OCI-LY3 (cell line): ENCODE data around the gene CMTM1.

Experiments
- H2AFZ ChIP-seq: fragments of 200-600, 300-600 bp; shearing (Covaris generic); 2 replicates; pipeline ENCODE4 v1.6.0; 2014; ENCODE audit warnings: antibody characterized with exemption, low read depth, low read length
- H3K27ac ChIP-seq: fragments of 200-600, 300-600 bp; sonication (generic); 2 replicates; pipeline ENCODE4 v1.5.1; 2014; ENCODE audit warnings: mild to moderate bottlenecking, low read length, moderate library complexity, mixed read lengths
- H3K27me3 ChIP-seq: fragments of 200-600, 300-600 bp; sonication (generic); 2 replicates; pipeline ENCODE4 v1.6.1; 2014; ENCODE audit warnings: low read depth, low read length, mixed read lengths
- H3K36me3 ChIP-seq: fragments of 200-600, 300-600 bp; sonication (generic); replicated peaks from 2 replicates; pipeline ENCODE3; 2014; ENCODE audit warnings: low read depth, low read length, mixed read lengths
- H3K4me1 ChIP-seq: fragments of 300-600, 200-600 bp; sonication (generic); 2 replicates; pipeline ENCODE4 v1.6.1; 2014; ENCODE audit warnings: low read length, mixed read lengths
- H3K4me2 ChIP-seq: fragments of 200-600, 300-600 bp; sonication (generic); 2 replicates; pipeline ENCODE4 v1.6.1; 2014; ENCODE audit warnings: low read length, mixed read lengths
- H3K4me3 ChIP-seq: fragments of 300-600, 200-600 bp; sonication (generic); 2 replicates; pipeline ENCODE4 v1.5.1; 2014; ENCODE audit warnings: antibody characterized with exemption, mild to moderate bottlenecking, low read length, moderate library complexity
- H3K79me2 ChIP-seq: fragments of 300-600, 200-600 bp; shearing (Covaris generic); 2 replicates; pipeline ENCODE4 v1.6.1; 2014; ENCODE audit warnings: mild to moderate bottlenecking, low read length, mixed read lengths
- H3K9ac ChIP-seq: fragments of 300-600, 200-600 bp; shearing (Covaris generic); 2 replicates; pipeline ENCODE4 v1.6.0; 2014; ENCODE audit warnings: mild to moderate bottlenecking, low read length, moderate library complexity
- H3K9me3 ChIP-seq: fragments of 200-600, 300-600 bp; shearing (Covaris generic); 2 replicates; pipeline ENCODE4 v1.6.1; 2014; ENCODE audit warnings: low read length, mixed read lengths; ENCODE audit not compliant: insufficient read depth
- H4K20me1 ChIP-seq: fragments of 200-600, 300-600 bp; sonication (generic); 2 replicates; pipeline ENCODE4 v1.6.1; 2016; ENCODE audit warnings: low read length, mixed read lengths; ENCODE audit not compliant: insufficient read depth
- CTCF ChIP-seq: fragments of 200-600, 300-600 bp; sonication (generic); IDR thresholded peaks from 2 replicates; pipeline ENCODE4 v1.5.1; 2014; ENCODE audit warnings: antibody characterized with exemption, low read length, low read depth
- EZH2phosphoT487 ChIP-seq: fragments of 200-600 bp; shearing (Covaris generic); IDR thresholded peaks from 2 replicates; pipeline ENCODE4 v1.6.1; 2018; ENCODE audit warnings: antibody characterized with exemption, mixed run types, low read depth

CMTM1 gene

GRCh38 chr16:66568355-66568754 is 2.1 kb downstream of the CMTM1 start:
- H3K4me3 ChIP-seq = no peak overlapping the region
- no peak overlapping the region for H3K9ac ChIP-seq
- H3K4me1 ChIP-seq = peaks cover 15% of the 10 kb centered on the region
- H3K36me3 ChIP-seq = peaks cover 25% of the 10 kb centered on the region
- H3K79me2 ChIP-seq = no peaks in the 10 kb centered on the region
- no peaks in the 10 kb centered on the region for H4K20me1 ChIP-seq
- no peaks in the 10 kb centered on the region for H3K9me3 ChIP-seq
- H2AFZ ChIP-seq = no peak overlapping the region
- no peak overlapping the region for H3K27ac ChIP-seq
- no peak for TF ChIP-seq EZH2phosphoT487
- TF ChIP-seq CTCF = no peak
- no peaks in the 10 kb centered on the region for H3K27me3 ChIP-seq
- H3K4me2 ChIP-seq = no peak overlapping the region

GRCh38 chr16:66569131-66569530 is 2.9 kb downstream of the CMTM1 start:
- Histone ChIP-seq H3K27ac (no peak overlapping the region), H3K27me3 (no peaks in the 10 kb centered on the region), H3K4me2 (no peak overlapping the region)

GRCh38 chr16:66569827-66570405 is 3.7 kb downstream of the CMTM1 start:
- Histone ChIP-seq H3K27ac (no peak overlapping the region), H4K20me1 (no peaks in the 10 kb centered on the region), H3K4me3 (no peak overlapping the region), H2AFZ (no peak overlapping the region), H3K27me3 (no peaks in the 10 kb centered on the region), H3K36me3 (peaks cover 16% of the 10 kb centered on the region), H3K4me2 (no peak overlapping the region), H3K9ac (no peak overlapping the region), H3K79me2 (no peaks in the 10 kb centered on the region), H3K4me1 (peaks cover 6% of the 10 kb centered on the region), H3K9me3 (no peaks in the 10 kb centered on the region)
- TF ChIP-seq EZH2phosphoT487 (no peak), CTCF (no peak)

More at GRCh38 chr16:66569131-66569530, 2.9 kb downstream of the CMTM1 start:
- no peaks in the 10 kb centered on the region for H3K79me2 ChIP-seq
- no peaks in the 10 kb centered on the region for H4K20me1 ChIP-seq
- no peak overlapping the region for H2AFZ ChIP-seq
- no peaks in the 10 kb centered on the region for H3K9me3 ChIP-seq
- no peak overlapping the region for H3K4me3 ChIP-seq
- peaks cover 20% of the 10 kb centered on the region for H3K36me3 ChIP-seq
- H3K9ac ChIP-seq = no peak overlapping the region
- peaks cover 7% of the 10 kb centered on the region for H3K4me1 ChIP-seq
- TF ChIP-seq EZH2phosphoT487 = no peak
- no peak for TF ChIP-seq CTCF

- Histone ChIP-seq H3K9ac (no peak overlapping the region), H3K79me2 (no peaks in the 10 kb centered on the region), H2AFZ (no peak overlapping the region), H3K27me3 (no peaks in the 10 kb centered on the region), H3K36me3 (no peaks in the 10 kb centered on the region), H3K9me3 (no peaks in the 10 kb centered on the region), H4K20me1 (no peaks in the 10 kb centered on the region), H3K4me2 (no peak overlapping the region), H3K4me1 (peaks cover 6% of the 10 kb centered on the region), H3K27ac (no peak overlapping the region), H3K4me3 (no peak overlapping the region)
- TF ChIP-seq EZH2phosphoT487 (no peak), CTCF (no peak)
Observed at GRCh38 chr16:66572356-66572755, 6.1 kb downstream of the CMTM1 start.
